Measurements from ENCODE around the gene AGBL5.
A peak's percentile ranks its signal among the peaks of the same experiment; 100 is the strongest.
"Not testable (repeated sequence)": the region's sequence is repeated elsewhere in the genome, so short reads cannot be mapped to it uniquely, and the experiment has no call there.

The AGBL5 gene

GRCh38 chr2:27071990-27072830 is 20.7 kb downstream of the AGBL5 start:
- peak overlapping the region; percentile 66 to 99 for H3K4me3 ChIP-seq (ENCODE audit: low read length in 2 of 2)
- peak overlapping the region; percentile 80 to 90 for H3K9ac ChIP-seq (ENCODE audit: low read length in 2 of 2)
- no peaks in the 10 kb centered on the region for H3K27me3 ChIP-seq (ENCODE audit: control insufficient read depth in 1 of 2, insufficient read depth in 2 of 2, low read length in 2 of 2)
- H3K4me1 ChIP-seq (ENCODE audit: control insufficient read depth, insufficient read depth, low read length) = peaks cover 77% of the 10 kb centered on the region
- no peaks in the 10 kb centered on the region for H3K9me3 ChIP-seq (ENCODE audit: control insufficient read depth in 2 of 2, low read length in 2 of 2)
- peak overlapping the region; percentile 100 for H3K27ac ChIP-seq (ENCODE audit: low read length)
- H3K36me3 ChIP-seq (ENCODE audit: control insufficient read depth in 2 of 2, insufficient read depth in 2 of 2, low read length in 2 of 2) = peaks cover 18 to 23% of the 10 kb centered on the region in 2 donors

DNA sequence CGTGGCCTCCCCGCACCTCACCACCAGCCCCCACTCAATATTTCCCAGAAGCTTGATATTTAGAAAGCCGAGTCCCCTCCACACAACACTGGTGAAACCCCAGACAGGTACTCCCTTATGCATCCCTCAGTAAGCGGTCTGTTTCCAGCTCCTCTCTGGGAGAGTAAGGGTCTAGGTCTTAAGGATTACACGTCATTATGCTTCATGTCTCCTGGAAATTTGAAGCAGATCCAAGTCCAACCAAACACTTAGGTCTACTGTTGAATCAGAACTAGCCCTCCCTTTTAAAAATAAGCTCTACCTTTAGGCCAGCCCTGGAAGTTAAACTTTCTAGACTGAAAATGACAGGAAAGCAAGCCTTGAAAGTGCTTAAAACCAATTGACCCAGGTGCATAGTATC is 21.5 kb downstream of the AGBL5 start:
- Histone ChIP-seq H3K9me3 (ENCODE audit: control insufficient read depth in 2 of 2, low read length in 2 of 2) (no peaks in the 10 kb centered on the region), H3K4me3 (ENCODE audit: low read length in 2 of 2) (peak overlapping the region; percentile 30 to 99), H3K36me3 (ENCODE audit: control insufficient read depth in 2 of 2, insufficient read depth in 2 of 2, low read length in 2 of 2) (peaks cover 12 to 19% of the 10 kb centered on the region in 2 donors), H3K9ac (ENCODE audit: low read length in 2 of 2) (peak overlapping the region; percentile 58 to 80), H3K27ac (ENCODE audit: low read length) (peak overlapping the region; percentile 100), H3K27me3 (ENCODE audit: control insufficient read depth in 1 of 2, insufficient read depth in 2 of 2, low read length in 2 of 2) (no peaks in the 10 kb centered on the region), H3K4me1 (ENCODE audit: control insufficient read depth, insufficient read depth, low read length) (peaks cover 83% of the 10 kb centered on the region)

GRCh38 chr2:27073782-27074181 is 22.3 kb downstream of the AGBL5 start:
- Histone ChIP-seq H3K4me1 (ENCODE audit: control insufficient read depth, insufficient read depth, low read length) (peaks cover 81% of the 10 kb centered on the region), H3K27ac (ENCODE audit: low read length) (peak overlapping the region; percentile 100), H3K9ac (ENCODE audit: low read length in 2 of 2) (peak overlapping the region; percentile 55 to 80), H3K4me3 (ENCODE audit: low read length in 2 of 2) (peak overlapping the region in 1 of 2 donors; percentile 8), H3K36me3 (ENCODE audit: control insufficient read depth in 2 of 2, insufficient read depth in 2 of 2, low read length in 2 of 2) (peaks cover 3 to 10% of the 10 kb centered on the region in 2 donors), H3K27me3 (ENCODE audit: control insufficient read depth in 1 of 2, insufficient read depth in 2 of 2, low read length in 2 of 2) (no peaks in the 10 kb centered on the region), H3K9me3 (ENCODE audit: control insufficient read depth in 2 of 2, low read length in 2 of 2) (no peaks in the 10 kb centered on the region)

- Histone ChIP-seq H3K9ac (ENCODE audit: low read length in 2 of 2) (peak overlapping the region; percentile 29 to 80), H3K9me3 (ENCODE audit: control insufficient read depth in 2 of 2, low read length in 2 of 2) (no peaks in the 10 kb centered on the region), H3K36me3 (ENCODE audit: control insufficient read depth in 2 of 2, insufficient read depth in 2 of 2, low read length in 2 of 2) (peaks cover 0 to 2% of the 10 kb centered on the region in 2 donors), H3K27ac (ENCODE audit: low read length) (peak overlapping the region; percentile 100), H3K4me3 (ENCODE audit: low read length in 2 of 2) (no peak overlapping the region), H3K4me1 (ENCODE audit: control insufficient read depth, insufficient read depth, low read length) (peaks cover 80% of the 10 kb centered on the region), H3K27me3 (ENCODE audit: control insufficient read depth in 1 of 2, insufficient read depth in 2 of 2, low read length in 2 of 2) (no peaks in the 10 kb centered on the region)
These were observed 23.5 kb downstream of the AGBL5 start for GRCh38 chr2:27074738-27075565.

DNA sequence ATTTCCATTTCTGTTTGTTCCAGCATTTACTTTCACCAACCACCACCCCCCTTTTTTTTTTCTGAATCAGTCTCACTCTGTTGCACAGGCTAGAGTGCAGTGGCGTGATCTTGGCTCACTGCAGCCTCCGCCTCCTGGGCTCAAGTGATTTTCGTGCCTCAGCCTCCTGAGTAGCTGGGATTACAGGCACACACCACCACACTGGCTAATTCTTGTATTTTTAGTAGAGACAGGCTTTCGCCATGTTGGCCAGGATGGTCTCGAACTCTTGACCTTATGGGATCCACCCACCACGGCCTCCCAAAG is 24.1 kb downstream of the AGBL5 start:
- not testable (repeated sequence) for H3K27me3 ChIP-seq (ENCODE audit: control insufficient read depth in 1 of 2, insufficient read depth in 2 of 2, low read length in 2 of 2); H3K9me3 ChIP-seq (ENCODE audit: control insufficient read depth in 2 of 2, low read length in 2 of 2); H3K36me3 ChIP-seq (ENCODE audit: control insufficient read depth in 2 of 2, insufficient read depth in 2 of 2, low read length in 2 of 2); H3K4me3 ChIP-seq (ENCODE audit: low read length in 2 of 2)
- peak overlapping the region; percentile 100 for H3K27ac ChIP-seq (ENCODE audit: low read length)
- H3K9ac ChIP-seq (ENCODE audit: low read length in 2 of 2) = peak overlapping the region in 1 of 2 donors; percentile 29
- H3K4me1 ChIP-seq (ENCODE audit: control insufficient read depth, insufficient read depth, low read length) = peaks cover 80% of the 10 kb centered on the region

DNA sequence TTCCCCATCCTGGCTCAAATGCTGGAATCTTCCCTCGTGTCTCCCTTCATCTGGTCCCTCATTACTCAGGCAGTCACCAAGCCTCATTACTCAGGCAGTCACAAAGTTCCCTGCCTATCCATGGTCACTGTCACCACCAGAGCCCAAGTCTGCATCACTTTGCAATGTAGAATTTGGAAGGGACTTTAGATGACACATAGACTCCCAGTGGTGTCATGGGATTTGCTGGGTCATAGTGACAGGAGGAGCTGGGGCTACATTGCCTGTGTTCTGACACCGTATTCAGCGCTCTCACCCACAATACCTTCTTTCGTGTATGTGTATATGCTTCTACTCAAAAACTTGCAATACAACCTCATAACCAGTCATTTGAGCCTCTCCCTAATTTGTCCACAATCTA is 24.9 kb downstream of the AGBL5 start:
- H3K27me3 ChIP-seq (ENCODE audit: control insufficient read depth in 1 of 2, insufficient read depth in 2 of 2, low read length in 2 of 2) = no peaks in the 10 kb centered on the region
- no peaks in the 10 kb centered on the region for H3K9me3 ChIP-seq (ENCODE audit: control insufficient read depth in 2 of 2, low read length in 2 of 2)
- H3K9ac ChIP-seq (ENCODE audit: low read length in 2 of 2) = no peak overlapping the region
- peaks cover 0 to 7% of the 10 kb centered on the region in 2 donors for H3K36me3 ChIP-seq (ENCODE audit: control insufficient read depth in 2 of 2, insufficient read depth in 2 of 2, low read length in 2 of 2)
- H3K4me3 ChIP-seq (ENCODE audit: low read length in 2 of 2) = no peak overlapping the region
- H3K4me1 ChIP-seq (ENCODE audit: control insufficient read depth, insufficient read depth, low read length) = peaks cover 82% of the 10 kb centered on the region
- peak overlapping the region; percentile 100 for H3K27ac ChIP-seq (ENCODE audit: low read length)

DNA sequence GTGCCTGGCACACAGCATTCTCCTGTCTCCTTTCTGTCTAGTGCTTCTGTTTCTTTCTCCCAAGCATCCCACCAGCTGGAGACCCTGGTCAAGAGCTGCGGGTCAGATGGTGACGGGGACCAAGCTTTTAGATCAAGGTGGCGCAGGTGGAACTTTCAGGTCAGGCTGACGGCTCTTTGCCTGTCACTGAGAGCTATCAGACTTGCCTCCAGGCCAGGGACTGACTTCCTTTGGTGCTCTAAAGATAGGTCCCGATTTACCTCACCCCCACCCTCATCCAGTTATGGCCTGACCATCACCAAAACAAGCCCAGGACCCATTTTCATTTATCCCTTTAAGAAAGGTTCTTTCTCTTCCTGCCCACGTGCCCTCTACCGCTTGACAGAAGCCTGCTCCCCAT is 25.8 kb downstream of the AGBL5 start:
- no peaks in the 10 kb centered on the region for H3K27me3 ChIP-seq (ENCODE audit: control insufficient read depth in 1 of 2, insufficient read depth in 2 of 2, low read length in 2 of 2)
- peaks cover 91% of the 10 kb centered on the region for H3K4me1 ChIP-seq (ENCODE audit: control insufficient read depth, insufficient read depth, low read length)
- no peak overlapping the region for H3K4me3 ChIP-seq (ENCODE audit: low read length in 2 of 2)
- H3K36me3 ChIP-seq (ENCODE audit: control insufficient read depth in 2 of 2, insufficient read depth in 2 of 2, low read length in 2 of 2) = peaks cover 0 to 16% of the 10 kb centered on the region in 2 donors
- no peaks in the 10 kb centered on the region for H3K9me3 ChIP-seq (ENCODE audit: control insufficient read depth in 2 of 2, low read length in 2 of 2)
- H3K9ac ChIP-seq (ENCODE audit: low read length in 2 of 2) = no peak overlapping the region
- peak overlapping the region; percentile 100 for H3K27ac ChIP-seq (ENCODE audit: low read length)

- Histone ChIP-seq H3K9me3 (ENCODE audit: control insufficient read depth in 2 of 2, low read length in 2 of 2) (no peaks in the 10 kb centered on the region), H3K9ac (ENCODE audit: low read length in 2 of 2) (peak within 1 kb of the TSS; percentile 82 to 92), H3K4me1 (ENCODE audit: control insufficient read depth, insufficient read depth, low read length) (peaks cover 92% of the 10 kb centered on the region), H3K27me3 (ENCODE audit: control insufficient read depth in 1 of 2, insufficient read depth in 2 of 2, low read length in 2 of 2) (no peaks in the 10 kb centered on the region), H3K36me3 (ENCODE audit: control insufficient read depth in 2 of 2, insufficient read depth in 2 of 2, low read length in 2 of 2) (peaks cover 2 to 19% of the 10 kb centered on the region in 2 donors), H3K4me3 (ENCODE audit: low read length in 2 of 2) (peak within 1 kb of the TSS; percentile 90 to 93), H3K27ac (ENCODE audit: low read length) (peak within 1 kb of the TSS; percentile 100)
These were observed 27.1 kb downstream of the AGBL5 start, which contains the start of gene EMILIN1 for GRCh38 chr2:27078267-27079194. Gene EMILIN1, plus strand, starts transcription at chr2:27078615. Its CDS starts 451 bp downstream, at chr2:27079066.

DNA sequence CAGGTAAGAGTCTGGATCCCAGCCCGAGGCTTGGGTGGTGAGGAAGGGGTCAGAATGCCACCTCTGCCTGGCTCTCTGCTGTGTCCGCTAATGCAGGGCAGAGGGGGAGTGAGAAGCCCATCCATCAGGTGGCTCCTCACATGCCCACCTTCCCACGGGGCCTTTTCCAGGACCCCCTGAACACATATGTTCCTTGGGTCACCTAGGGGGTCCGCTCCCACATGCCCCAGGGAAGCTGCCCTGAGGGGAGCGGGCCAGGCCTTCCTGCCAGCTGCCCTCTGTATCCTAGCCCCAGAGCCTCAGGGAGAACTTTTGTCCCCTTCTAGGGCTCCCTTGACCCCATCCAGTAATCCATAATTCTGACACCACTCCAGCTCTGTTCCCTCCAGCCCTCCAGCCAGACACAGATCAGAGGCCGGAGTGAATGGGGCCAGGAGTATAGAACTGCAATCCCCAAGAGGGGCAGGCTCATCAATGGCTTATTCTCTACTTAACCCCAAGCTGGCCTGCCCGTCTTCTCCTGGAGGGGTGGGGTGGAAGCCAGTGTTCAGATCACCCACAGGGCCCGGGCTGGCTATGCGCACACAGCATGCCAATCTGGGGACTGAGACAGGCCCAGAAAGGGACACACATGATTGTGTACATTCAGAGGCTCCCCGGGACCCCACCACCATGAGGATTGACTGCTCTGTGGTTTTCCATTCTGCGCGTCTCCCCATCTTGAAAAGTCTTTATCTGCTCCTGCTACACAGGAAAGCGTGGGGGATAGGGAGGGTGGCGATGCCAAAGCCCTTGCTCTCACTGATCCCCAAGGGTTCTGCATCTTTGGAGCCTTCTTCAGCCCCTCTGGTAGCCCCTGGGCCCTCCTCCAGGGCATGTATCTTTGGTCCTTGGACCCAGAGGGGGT is 28.0 kb downstream of the AGBL5 start:
- Histone ChIP-seq H3K4me3 (ENCODE audit: low read length in 2 of 2) (peak overlapping the region; percentile 90 to 93), H3K4me1 (ENCODE audit: control insufficient read depth, insufficient read depth, low read length) (peaks cover 92% of the 10 kb centered on the region), H3K27ac (ENCODE audit: low read length) (peak overlapping the region; percentile 100), H3K27me3 (ENCODE audit: control insufficient read depth in 1 of 2, insufficient read depth in 2 of 2, low read length in 2 of 2) (no peaks in the 10 kb centered on the region), H3K9me3 (ENCODE audit: control insufficient read depth in 2 of 2, low read length in 2 of 2) (no peaks in the 10 kb centered on the region), H3K9ac (ENCODE audit: low read length in 2 of 2) (peak overlapping the region; percentile 82 to 92), H3K36me3 (ENCODE audit: control insufficient read depth in 2 of 2, insufficient read depth in 2 of 2, low read length in 2 of 2) (peaks cover 2 to 19% of the 10 kb centered on the region in 2 donors)
